SK-N-SH treated with all-trans-retinoic acid at 6 μM for 48 hours (cell line): ENCODE results near the gene TANGO6.

ENCODE experiments used
- ATAC-seq: fragments of 200-7000 bp; cut with Tn5 transposase; 3 replicates; pipeline ENCODE4 v1.9.1; 2020; ENCODE audit warnings: mild to moderate bottlenecking, moderate library complexity
- ARNTL ChIP-seq: fragments of 450-650 bp; formaldehyde crosslinking; IDR thresholded peaks from 2 replicates; pipeline ENCODE4 v1.5.0; 2020; ENCODE audit warnings: low read depth, mild to moderate bottlenecking, moderate library complexity, borderline replicate concordance
- BACH2 ChIP-seq: fragments of 250-450 bp; sonication (Bioruptor Pico); IDR thresholded peaks from 2 replicates; pipeline ENCODE4 v1.9.0; 2021; ENCODE audit warnings: mild to moderate bottlenecking, borderline replicate concordance
- CSDC2 ChIP-seq: fragments of 250-450 bp; sonication (Bioruptor Pico); IDR thresholded peaks from 2 replicates; pipeline ENCODE4 v1.5.0; 2020; ENCODE audit warnings: mild to moderate bottlenecking, moderate library complexity
- ESRRG ChIP-seq: fragments of 250-450 bp; sonication (Bioruptor Pico); IDR thresholded peaks from 2 replicates; pipeline ENCODE4 v1.6.1; 2021; ENCODE audit warnings: mild to moderate bottlenecking
- GLIS3 ChIP-seq: fragments of 250-450 bp; sonication (Bioruptor Pico); IDR thresholded peaks from 2 replicates; pipeline ENCODE4 v1.5.0; 2020; ENCODE audit warnings: mild to moderate bottlenecking, moderate library complexity
- ISL1 ChIP-seq: fragments of 250-450 bp; sonication (Bioruptor Pico); IDR thresholded peaks from 2 replicates; pipeline ENCODE4 v2.1.2; 2022; ENCODE audit warnings: mild to moderate bottlenecking, moderate library complexity
- PPARA ChIP-seq: fragments of 250-450 bp; sonication (Bioruptor Pico); IDR thresholded peaks from 2 replicates; pipeline ENCODE4 v1.5.0; 2020; ENCODE audit warnings: mild to moderate bottlenecking, borderline replicate concordance
- RARB ChIP-seq: fragments of 250-450 bp; sonication (Bioruptor Pico); IDR thresholded peaks from 2 replicates; pipeline ENCODE4 v1.8.0; 2021; ENCODE audit warnings: mild to moderate bottlenecking, moderate library complexity
- SNAI2 ChIP-seq: fragments of 250-450 bp; sonication (Bioruptor Pico); IDR thresholded peaks from 2 replicates; pipeline ENCODE4 v1.5.0; 2020; ENCODE audit warnings: mild to moderate bottlenecking, moderate library complexity
- TCF4 ChIP-seq: fragments of 250-450 bp; sonication (Bioruptor Pico); IDR thresholded peaks from 2 replicates; pipeline ENCODE4 v1.8.0; 2021; ENCODE audit warnings: mild to moderate bottlenecking, moderate library complexity, borderline replicate concordance
- TOX ChIP-seq: fragments of 250-450 bp; sonication (Bioruptor Pico); IDR thresholded peaks from 2 replicates; pipeline ENCODE4 v1.8.0; 2021; ENCODE audit warnings: mild to moderate bottlenecking, moderate library complexity, borderline replicate concordance
- ZC3H10 ChIP-seq: fragments of 250-450 bp; sonication (Bioruptor Pico); IDR thresholded peaks from 2 replicates; pipeline ENCODE4 v1.5.1; 2021; ENCODE audit warnings: mild to moderate bottlenecking, moderate library complexity
- ZFP3 ChIP-seq: fragments of 250-450 bp; sonication (Bioruptor Pico); IDR thresholded peaks from 2 replicates; pipeline ENCODE4 v1.5.0; 2020; ENCODE audit warnings: mild to moderate bottlenecking, moderate library complexity
- ZFP30 ChIP-seq: fragments of 450-650 bp; formaldehyde crosslinking; IDR thresholded peaks from 2 replicates; pipeline ENCODE4 v1.5.0; 2022; ENCODE audit warnings: mild to moderate bottlenecking, moderate library complexity
- ZNF565 ChIP-seq: fragments of 450-650 bp; formaldehyde crosslinking; conservative IDR thresholded peaks from 2 replicates; pipeline ENCODE4 v1.5.0; 2020; ENCODE audit warnings: low read depth, mild to moderate bottlenecking, moderate library complexity
- ZNF70 ChIP-seq: fragments of 450-650 bp; formaldehyde crosslinking; IDR thresholded peaks from 2 replicates; pipeline ENCODE4 v1.5.0; 2020; ENCODE audit warnings: mild to moderate bottlenecking, moderate library complexity
- ZNF8 ChIP-seq: fragments of 450-650 bp; formaldehyde crosslinking; IDR thresholded peaks from 2 replicates; pipeline ENCODE4 v1.5.0; 2020; ENCODE audit warnings: mild to moderate bottlenecking, moderate library complexity
- TF ChIP-seq, protein P1 (sequence below): fragments of 250-450 bp; sonication (Bioruptor Pico); IDR thresholded peaks from 2 replicates; pipeline ENCODE4 v1.5.0; 2020; ENCODE audit warnings: mild to moderate bottlenecking, moderate library complexity
- TF ChIP-seq, protein P2 (sequence below): fragments of 250-450 bp; sonication (Bioruptor Pico); IDR thresholded peaks from 2 replicates; pipeline ENCODE4 v1.8.0; 2020; ENCODE audit warnings: mild to moderate bottlenecking, moderate library complexity, borderline replicate concordance
- TF ChIP-seq, protein P3 (sequence below): fragments of 250-450 bp; sonication (Bioruptor Pico); IDR thresholded peaks from 2 replicates; pipeline ENCODE4 v1.8.0; 2021; ENCODE audit warnings: low read depth, mild to moderate bottlenecking, moderate library complexity, borderline replicate concordance
- TF ChIP-seq, protein P4 (sequence below): fragments of 250-450 bp; sonication (Bioruptor Pico); IDR thresholded peaks from 2 replicates; pipeline ENCODE4 v1.5.1; 2021; ENCODE audit warnings: mild to moderate bottlenecking, moderate library complexity

Gene TANGO6

DNA sequence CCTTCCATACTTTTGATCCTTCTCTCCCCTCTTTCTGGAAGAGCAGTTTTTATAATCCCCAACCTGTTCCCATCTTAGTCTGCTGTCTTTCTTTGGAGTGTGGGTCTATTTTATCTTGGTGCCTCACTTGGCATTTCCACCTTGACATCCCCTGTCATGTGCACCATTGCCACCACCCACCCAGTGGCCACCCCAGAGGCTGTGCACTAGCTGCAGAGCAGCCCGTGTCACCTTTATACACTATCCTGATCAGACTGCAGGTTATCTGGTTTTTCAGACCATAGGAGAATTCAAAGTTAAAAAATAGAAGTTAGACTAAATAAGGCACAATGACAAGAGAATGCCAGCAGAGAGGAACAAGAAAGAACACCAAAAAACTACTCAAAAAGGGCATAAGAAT, 43.8 kb downstream of the TANGO6 start (continued):
- no peak for TF ChIP-seq ISL1
- TF ChIP-seq, protein P1, sequence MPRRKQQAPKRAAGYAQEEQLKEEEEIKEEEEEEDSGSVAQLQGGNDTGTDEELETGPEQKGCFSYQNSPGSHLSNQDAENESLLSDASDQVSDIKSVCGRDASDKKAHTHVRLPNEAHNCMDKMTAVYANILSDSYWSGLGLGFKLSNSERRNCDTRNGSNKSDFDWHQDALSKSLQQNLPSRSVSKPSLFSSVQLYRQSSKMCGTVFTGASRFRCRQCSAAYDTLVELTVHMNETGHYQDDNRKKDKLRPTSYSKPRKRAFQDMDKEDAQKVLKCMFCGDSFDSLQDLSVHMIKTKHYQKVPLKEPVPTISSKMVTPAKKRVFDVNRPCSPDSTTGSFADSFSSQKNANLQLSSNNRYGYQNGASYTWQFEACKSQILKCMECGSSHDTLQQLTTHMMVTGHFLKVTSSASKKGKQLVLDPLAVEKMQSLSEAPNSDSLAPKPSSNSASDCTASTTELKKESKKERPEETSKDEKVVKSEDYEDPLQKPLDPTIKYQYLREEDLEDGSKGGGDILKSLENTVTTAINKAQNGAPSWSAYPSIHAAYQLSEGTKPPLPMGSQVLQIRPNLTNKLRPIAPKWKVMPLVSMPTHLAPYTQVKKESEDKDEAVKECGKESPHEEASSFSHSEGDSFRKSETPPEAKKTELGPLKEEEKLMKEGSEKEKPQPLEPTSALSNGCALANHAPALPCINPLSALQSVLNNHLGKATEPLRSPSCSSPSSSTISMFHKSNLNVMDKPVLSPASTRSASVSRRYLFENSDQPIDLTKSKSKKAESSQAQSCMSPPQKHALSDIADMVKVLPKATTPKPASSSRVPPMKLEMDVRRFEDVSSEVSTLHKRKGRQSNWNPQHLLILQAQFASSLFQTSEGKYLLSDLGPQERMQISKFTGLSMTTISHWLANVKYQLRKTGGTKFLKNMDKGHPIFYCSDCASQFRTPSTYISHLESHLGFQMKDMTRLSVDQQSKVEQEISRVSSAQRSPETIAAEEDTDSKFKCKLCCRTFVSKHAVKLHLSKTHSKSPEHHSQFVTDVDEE (CRISPR knock-in tag) = no peak
- no peak for TF ChIP-seq TOX (CRISPR knock-in tag)
- no peak for TF ChIP-seq PPARA

DNA sequence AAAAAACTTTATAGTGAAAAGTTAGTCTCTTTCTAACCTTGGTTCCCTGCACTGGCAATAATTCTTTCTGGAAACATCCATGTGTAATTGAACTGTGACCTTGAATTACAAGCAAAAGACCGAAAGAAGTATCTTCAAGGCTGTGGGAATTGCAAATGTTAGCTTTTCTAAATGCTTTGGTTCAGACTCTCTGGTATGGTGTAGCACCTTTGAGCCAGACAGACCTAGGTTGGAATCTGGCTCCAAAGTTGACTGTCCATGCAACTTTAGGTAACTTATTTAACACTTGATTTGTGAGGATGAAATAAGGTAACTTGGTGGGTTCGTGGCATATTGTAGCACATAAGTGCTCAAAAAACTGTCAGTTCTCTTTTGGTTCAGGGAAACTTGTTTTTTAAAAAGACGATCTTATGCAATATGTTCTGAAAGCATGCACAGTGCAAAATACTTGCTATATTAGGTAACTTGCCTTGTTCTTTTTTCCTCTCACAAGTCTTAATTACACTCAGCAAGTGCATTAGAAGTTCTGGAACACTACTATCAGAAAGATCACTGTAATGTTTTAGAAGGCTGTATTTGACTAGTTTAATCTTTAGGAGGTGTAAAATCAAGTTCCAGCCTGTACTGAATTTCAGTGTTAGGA, 46.3 kb downstream of the TANGO6 start:
- TF ChIP-seq, protein P1 (CRISPR knock-in tag) = no peak
- TF ChIP-seq SNAI2 (no peak), RARB (CRISPR knock-in tag) (no peak), ZFP30 (CRISPR knock-in tag) (no peak), ZFP3 (CRISPR knock-in tag) (no peak), CSDC2 (CRISPR knock-in tag) (no peak), GLIS3 (CRISPR knock-in tag) (no peak), ISL1 (no peak), ZNF8 (CRISPR knock-in tag) (no peak), ESRRG (CRISPR knock-in tag) (no peak), ZNF70 (CRISPR knock-in tag) (no peak), ZC3H10 (no peak), TOX (CRISPR knock-in tag) (no peak), BACH2 (CRISPR knock-in tag) (no peak)
- TF ChIP-seq, protein P2, sequence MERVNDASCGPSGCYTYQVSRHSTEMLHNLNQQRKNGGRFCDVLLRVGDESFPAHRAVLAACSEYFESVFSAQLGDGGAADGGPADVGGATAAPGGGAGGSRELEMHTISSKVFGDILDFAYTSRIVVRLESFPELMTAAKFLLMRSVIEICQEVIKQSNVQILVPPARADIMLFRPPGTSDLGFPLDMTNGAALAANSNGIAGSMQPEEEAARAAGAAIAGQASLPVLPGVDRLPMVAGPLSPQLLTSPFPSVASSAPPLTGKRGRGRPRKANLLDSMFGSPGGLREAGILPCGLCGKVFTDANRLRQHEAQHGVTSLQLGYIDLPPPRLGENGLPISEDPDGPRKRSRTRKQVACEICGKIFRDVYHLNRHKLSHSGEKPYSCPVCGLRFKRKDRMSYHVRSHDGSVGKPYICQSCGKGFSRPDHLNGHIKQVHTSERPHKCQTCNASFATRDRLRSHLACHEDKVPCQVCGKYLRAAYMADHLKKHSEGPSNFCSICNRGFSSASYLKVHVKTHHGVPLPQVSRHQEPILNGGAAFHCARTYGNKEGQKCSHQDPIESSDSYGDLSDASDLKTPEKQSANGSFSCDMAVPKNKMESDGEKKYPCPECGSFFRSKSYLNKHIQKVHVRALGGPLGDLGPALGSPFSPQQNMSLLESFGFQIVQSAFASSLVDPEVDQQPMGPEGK (CRISPR knock-in tag) = no peak
- TF ChIP-seq, protein P3, sequence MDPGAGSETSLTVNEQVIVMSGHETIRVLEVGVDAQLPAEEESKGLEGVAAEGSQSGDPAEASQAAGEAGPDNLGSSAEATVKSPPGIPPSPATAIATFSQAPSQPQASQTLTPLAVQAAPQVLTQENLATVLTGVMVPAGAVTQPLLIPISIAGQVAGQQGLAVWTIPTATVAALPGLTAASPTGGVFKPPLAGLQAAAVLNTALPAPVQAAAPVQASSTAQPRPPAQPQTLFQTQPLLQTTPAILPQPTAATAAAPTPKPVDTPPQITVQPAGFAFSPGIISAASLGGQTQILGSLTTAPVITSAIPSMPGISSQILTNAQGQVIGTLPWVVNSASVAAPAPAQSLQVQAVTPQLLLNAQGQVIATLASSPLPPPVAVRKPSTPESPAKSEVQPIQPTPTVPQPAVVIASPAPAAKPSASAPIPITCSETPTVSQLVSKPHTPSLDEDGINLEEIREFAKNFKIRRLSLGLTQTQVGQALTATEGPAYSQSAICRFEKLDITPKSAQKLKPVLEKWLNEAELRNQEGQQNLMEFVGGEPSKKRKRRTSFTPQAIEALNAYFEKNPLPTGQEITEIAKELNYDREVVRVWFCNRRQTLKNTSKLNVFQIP (CRISPR knock-in tag) = no peak
- TF ChIP-seq, protein P4, sequence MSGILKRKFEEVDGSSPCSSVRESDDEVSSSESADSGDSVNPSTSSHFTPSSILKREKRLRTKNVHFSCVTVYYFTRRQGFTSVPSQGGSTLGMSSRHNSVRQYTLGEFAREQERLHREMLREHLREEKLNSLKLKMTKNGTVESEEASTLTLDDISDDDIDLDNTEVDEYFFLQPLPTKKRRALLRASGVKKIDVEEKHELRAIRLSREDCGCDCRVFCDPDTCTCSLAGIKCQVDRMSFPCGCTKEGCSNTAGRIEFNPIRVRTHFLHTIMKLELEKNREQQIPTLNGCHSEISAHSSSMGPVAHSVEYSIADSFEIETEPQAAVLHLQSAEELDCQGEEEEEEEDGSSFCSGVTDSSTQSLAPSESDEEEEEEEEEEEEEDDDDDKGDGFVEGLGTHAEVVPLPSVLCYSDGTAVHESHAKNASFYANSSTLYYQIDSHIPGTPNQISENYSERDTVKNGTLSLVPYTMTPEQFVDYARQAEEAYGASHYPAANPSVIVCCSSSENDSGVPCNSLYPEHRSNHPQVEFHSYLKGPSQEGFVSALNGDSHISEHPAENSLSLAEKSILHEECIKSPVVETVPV (CRISPR knock-in tag) = no peak
- ATAC-seq = no peak

DNA sequence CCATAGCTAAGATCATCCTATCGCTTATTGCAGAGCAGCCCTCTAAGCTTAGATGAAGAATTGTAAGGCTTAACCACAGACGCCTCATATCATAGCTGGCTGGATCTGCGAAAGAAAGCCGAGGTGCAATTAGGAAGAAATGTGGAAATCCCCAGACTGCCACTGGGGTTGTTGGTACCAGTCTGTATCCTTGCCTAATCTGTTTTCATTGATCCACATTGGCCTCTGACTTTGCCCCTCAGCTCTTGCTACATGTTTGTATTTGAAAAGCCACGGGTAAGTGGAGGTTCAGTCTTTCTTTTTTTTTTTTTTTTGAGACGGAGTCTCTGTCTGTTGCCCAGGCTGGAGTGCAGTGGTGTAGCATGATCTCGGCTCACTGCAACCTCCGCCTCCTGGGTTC, 48.9 kb downstream of the TANGO6 start:
- TF ChIP-seq ZNF8 (CRISPR knock-in tag) (no peak), ZNF565 (no peak), BACH2 (CRISPR knock-in tag) (no peak), CSDC2 (CRISPR knock-in tag) (no peak), TCF4 (CRISPR knock-in tag) (no peak), PPARA (no peak), ARNTL (CRISPR knock-in tag) (no peak), ZC3H10 (no peak), SNAI2 (no peak), TOX (CRISPR knock-in tag) (no peak), ISL1 (no peak)
- no peak for ATAC-seq
